Neural progenitor cell (in vitro differentiated cells): ENCODE measurements around the gene MYMK. TPM values are rescaled to one million over a fixed set of nuclear protein-coding genes. Genes with fewer than 3 reads are reported as not detected.

Experiments
- DNase-seq: peaks from one replicate; pipeline ENCODE4 v3.0.0-alpha.2; 2016; ENCODE audit warnings: low spot score
- H2AFZ ChIP-seq: fragments of 200-600 bp; sonication (generic); replicated peaks from 2 replicates; pipeline ENCODE4 v1.6.1; 2016; ENCODE audit warnings: antibody characterized with exemption
- H3F3A ChIP-seq: fragments of 200-600 bp; sonication (generic); 2 replicates; pipeline ENCODE4 v1.6.1; 2016; ENCODE audit warnings: antibody characterized with exemption, low read depth
- H3K27ac ChIP-seq: fragments of 200-600 bp; sonication (generic); 2 replicates; pipeline ENCODE4 v1.5.1; 2016; ENCODE audit warnings: mild to moderate bottlenecking
- H3K27me3 ChIP-seq: fragments of 200-600 bp; sonication (generic); 2 replicates; pipeline ENCODE4 v1.6.1; 2016; ENCODE audit warnings: mild to moderate bottlenecking, moderate library complexity
- H3K36me3 ChIP-seq: fragments of 200-600 bp; sonication (generic); 2 replicates; pipeline ENCODE4 v1.5.1; 2016
- H3K4me1 ChIP-seq: fragments of 200-600 bp; sonication (generic); 2 replicates; pipeline ENCODE4 v1.6.1; 2016; ENCODE audit warnings: mixed run types
- H3K4me2 ChIP-seq: fragments of 200-600 bp; sonication (generic); 2 replicates; pipeline ENCODE4 v1.6.1; 2016
- H3K4me3 ChIP-seq: fragments of 200-600 bp; sonication (generic); 2 replicates; pipeline ENCODE4 v1.5.1; 2016
- H3K79me2 ChIP-seq: fragments of 200-600 bp; sonication (generic); 2 replicates; pipeline ENCODE4 v1.6.1; 2016; ENCODE audit warnings: low read depth
- H3K9ac ChIP-seq: fragments of 200-600 bp; sonication (generic); 2 replicates; pipeline ENCODE4 v1.6.1; 2016
- H3K9me3 ChIP-seq: fragments of 200-600 bp; sonication (generic); 2 replicates; pipeline ENCODE4 v1.5.1; 2016; ENCODE audit warnings: low read depth
- H4K20me1 ChIP-seq: fragments of 200-600 bp; sonication (generic); 2 replicates; pipeline ENCODE4 v1.6.1; 2016; ENCODE audit warnings: low read depth
- H3K27ac Mint-ChIP-seq: 3 replicates; pipeline ENCODE4 v1.8.0; 2021; ENCODE audit warnings: mixed read lengths
- H3K27me3 Mint-ChIP-seq: 2 replicates; pipeline ENCODE4 v1.8.0; 2022; ENCODE audit warnings: low read depth, mild to moderate bottlenecking, inconsistent platforms, moderate library complexity, mixed read lengths; ENCODE audit not compliant: insufficient read depth
- H3K36me3 Mint-ChIP-seq: 3 replicates; pipeline ENCODE4 v1.8.0; 2021; ENCODE audit warnings: mixed read lengths
- H3K4me1 Mint-ChIP-seq: 3 replicates; pipeline ENCODE4 v1.8.0; 2021; ENCODE audit warnings: mixed read lengths
- H3K4me3 Mint-ChIP-seq: 3 replicates; pipeline ENCODE4 v1.8.0; 2021; ENCODE audit warnings: mild to moderate bottlenecking, moderate library complexity, mixed read lengths
- H3K9me3 Mint-ChIP-seq: 3 replicates; pipeline ENCODE4 v1.8.0; 2020; ENCODE audit warnings: mixed read lengths
- EZH2 ChIP-seq: fragments of 200-600 bp; sonication (generic); IDR thresholded peaks from 2 replicates; pipeline ENCODE4 v1.6.1; 2017; ENCODE audit warnings: antibody characterized with exemption, mild to moderate bottlenecking, moderate library complexity
- EZH2phosphoT487 ChIP-seq: fragments of 200-600 bp; sonication (generic); IDR thresholded peaks from 2 replicates; pipeline ENCODE4 v1.6.1; 2017; ENCODE audit warnings: antibody characterized with exemption
- total RNA-seq: library from RNA; depleted of rRNA; stranded (reverse); fragments of >200 nt; gene quantifications from 2 replicates; pipeline ENCODE4 v1.2.3, GENCODE V29; 2015; ENCODE audit warnings: low replicate concordance
- TF ChIP-seq, protein P1 (sequence below): fragments of 200-600 bp; sonication (generic); IDR thresholded peaks from 2 replicates; pipeline ENCODE4 v1.5.1; 2017; ENCODE audit warnings: antibody characterized with exemption, mild to moderate bottlenecking

MYMK gene
- total RNA-seq, 1 donor from 2014 or later, result not detected

DNA sequence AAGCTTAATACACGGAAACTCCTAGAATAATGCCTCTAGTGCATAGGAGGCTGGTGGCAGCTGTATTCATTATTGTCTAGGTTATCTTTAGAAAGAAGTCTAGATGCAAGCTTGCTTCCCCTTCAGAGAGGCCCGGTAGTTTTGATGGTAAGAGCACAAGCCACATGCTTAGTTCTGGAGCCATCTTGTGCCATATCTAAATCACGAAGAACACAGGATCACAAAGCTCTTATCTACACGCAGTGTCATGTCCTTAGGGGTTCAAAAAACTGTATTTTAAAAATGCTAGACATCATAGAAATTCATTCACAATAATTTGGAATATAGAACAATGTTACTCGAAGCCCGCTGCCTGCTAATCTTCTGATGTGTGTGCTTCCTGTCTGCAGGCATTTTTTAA, 58.8 kb downstream of the MYMK start:
- Mint-ChIP-seq H3K4me3 (no peak overlapping the region), H3K9me3 (no peaks in the 10 kb centered on the region), H3K27ac (no peak overlapping the region), H3K36me3 (peaks cover 3% of the 10 kb centered on the region), H3K4me1 (peaks cover 20% of the 10 kb centered on the region), H3K27me3 (peaks cover 6% of the 10 kb centered on the region)
- H3K27me3 ChIP-seq, result no peaks in the 10 kb centered on the region
- H3K4me2 ChIP-seq, result no peak overlapping the region
- peaks cover 41% of the 10 kb centered on the region for H4K20me1 ChIP-seq
- no peak overlapping the region for H2AFZ ChIP-seq
- no peak overlapping the region for H3K27ac ChIP-seq
- peaks cover 15% of the 10 kb centered on the region for H3K79me2 ChIP-seq
- no peak overlapping the region for H3K4me3 ChIP-seq
- H3K9ac ChIP-seq, result no peak overlapping the region
- TF ChIP-seq EZH2phosphoT487 (no peak), EZH2 (no peak)
- TF ChIP-seq, protein P1, sequence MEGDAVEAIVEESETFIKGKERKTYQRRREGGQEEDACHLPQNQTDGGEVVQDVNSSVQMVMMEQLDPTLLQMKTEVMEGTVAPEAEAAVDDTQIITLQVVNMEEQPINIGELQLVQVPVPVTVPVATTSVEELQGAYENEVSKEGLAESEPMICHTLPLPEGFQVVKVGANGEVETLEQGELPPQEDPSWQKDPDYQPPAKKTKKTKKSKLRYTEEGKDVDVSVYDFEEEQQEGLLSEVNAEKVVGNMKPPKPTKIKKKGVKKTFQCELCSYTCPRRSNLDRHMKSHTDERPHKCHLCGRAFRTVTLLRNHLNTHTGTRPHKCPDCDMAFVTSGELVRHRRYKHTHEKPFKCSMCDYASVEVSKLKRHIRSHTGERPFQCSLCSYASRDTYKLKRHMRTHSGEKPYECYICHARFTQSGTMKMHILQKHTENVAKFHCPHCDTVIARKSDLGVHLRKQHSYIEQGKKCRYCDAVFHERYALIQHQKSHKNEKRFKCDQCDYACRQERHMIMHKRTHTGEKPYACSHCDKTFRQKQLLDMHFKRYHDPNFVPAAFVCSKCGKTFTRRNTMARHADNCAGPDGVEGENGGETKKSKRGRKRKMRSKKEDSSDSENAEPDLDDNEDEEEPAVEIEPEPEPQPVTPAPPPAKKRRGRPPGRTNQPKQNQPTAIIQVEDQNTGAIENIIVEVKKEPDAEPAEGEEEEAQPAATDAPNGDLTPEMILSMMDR, result no peak
- no peak for DNase-seq
- H3F3A ChIP-seq, result peaks cover 5% of the 10 kb centered on the region
- no peaks in the 10 kb centered on the region for H3K9me3 ChIP-seq
- H3K4me1 ChIP-seq, result peaks cover 2% of the 10 kb centered on the region
- H3K36me3 ChIP-seq, result no peaks in the 10 kb centered on the region

DNA sequence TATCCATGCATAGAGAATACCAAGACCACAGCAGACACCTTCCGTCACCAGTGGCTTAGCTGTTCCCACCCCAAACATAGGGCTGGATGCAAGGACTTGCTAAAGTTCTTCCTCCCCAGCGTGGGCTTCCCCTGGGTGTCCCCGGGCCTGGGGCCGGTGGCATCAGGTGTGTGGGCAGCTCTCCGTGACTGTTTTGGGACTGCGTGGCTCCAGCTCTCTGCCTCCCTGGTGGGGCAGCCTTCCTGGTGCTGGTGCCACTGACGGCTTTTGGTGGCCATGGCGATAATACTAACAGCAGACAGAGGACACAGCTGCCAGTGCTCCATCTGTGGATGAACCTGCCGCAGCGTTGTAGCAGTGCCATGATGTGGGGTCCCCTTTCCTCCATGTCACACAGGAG, 60.1 kb downstream of the MYMK start:
- H3K9ac ChIP-seq, result no peak overlapping the region
- no peaks in the 10 kb centered on the region for H3K9me3 Mint-ChIP-seq
- no peak overlapping the region for H3K4me3 ChIP-seq
- H3K9me3 ChIP-seq, result no peaks in the 10 kb centered on the region
- no peak overlapping the region for H3K4me3 Mint-ChIP-seq
- peaks cover 3% of the 10 kb centered on the region for H3K36me3 Mint-ChIP-seq
- H3K79me2 ChIP-seq, result peaks cover 16% of the 10 kb centered on the region
- no peak overlapping the region for H3K4me2 ChIP-seq
- no peak overlapping the region for H2AFZ ChIP-seq
- H3K27ac Mint-ChIP-seq, result no peak overlapping the region
- H3K4me1 Mint-ChIP-seq, result peaks cover 25% of the 10 kb centered on the region
- H3K27me3 Mint-ChIP-seq, result peaks cover 3% of the 10 kb centered on the region
- TF ChIP-seq, protein P1, result no peak
- TF ChIP-seq EZH2 (no peak), EZH2phosphoT487 (no peak)
- peaks cover 41% of the 10 kb centered on the region for H4K20me1 ChIP-seq
- no peak for DNase-seq
- H3K36me3 ChIP-seq, result no peaks in the 10 kb centered on the region
- H3K4me1 ChIP-seq, result peaks cover 5% of the 10 kb centered on the region
- peaks cover 9% of the 10 kb centered on the region for H3F3A ChIP-seq
- H3K27me3 ChIP-seq, result no peaks in the 10 kb centered on the region
- no peak overlapping the region for H3K27ac ChIP-seq

Other genes with a start within 250 kb of the MYMK start
- not detected in 2 replicates for gene ABO, start 249.8 kb downstream of the MYMK start, total RNA-seq
- gene SURF6, start 188.8 kb downstream of the MYMK start, total RNA-seq, result 13.2 and 32.9 TPM in 2 replicates
- 31.7 and 66.5 TPM in 2 replicates for gene MED22, start 176.8 kb downstream of the MYMK start, total RNA-seq
- gene RPL7A, start 176.7 kb downstream of the MYMK start, total RNA-seq, result 3,449 and 3,613 TPM in 2 replicates
- 31.0 and 36.7 TPM in 2 replicates for gene SURF1, start 168.5 kb downstream of the MYMK start, total RNA-seq
- 16.0 and 19.6 TPM in 2 replicates for gene SURF2, start 168.4 kb downstream of the MYMK start, total RNA-seq
- gene SURF4, start 148.9 kb downstream of the MYMK start, total RNA-seq, result 102 and 155 TPM in 2 replicates
- gene STKLD1, start 148.6 kb downstream of the MYMK start, total RNA-seq, result 0.58 and 0.65 TPM in 2 replicates
- gene REXO4, start 106.9 kb downstream of the MYMK start, total RNA-seq, result 17.9 and 24.9 TPM in 2 replicates
- 2.4 and 6.1 TPM in 2 replicates for gene ADAMTS13, start 102.6 kb downstream of the MYMK start, total RNA-seq
- 15.7 and 29.3 TPM in 2 replicates for gene CACFD1, start 65.0 kb downstream of the MYMK start, total RNA-seq
- 2.3 and 8.8 TPM in 2 replicates for gene SLC2A6, start 45.9 kb downstream of the MYMK start, total RNA-seq
- gene ADAMTSL2, start 9.7 kb upstream of the MYMK start, total RNA-seq, result 0.30 and 0.99 TPM in 2 replicates
- gene FAM163B, start 84.4 kb upstream of the MYMK start, total RNA-seq, result 0.31 TPM in 1 of 2 replicates, not detected in the other
- gene DBH, start 111.4 kb upstream of the MYMK start, total RNA-seq, result not detected in 2 replicates
- gene SARDH, start 213.4 kb upstream of the MYMK start, total RNA-seq, result 3.9 and 9.2 TPM in 2 replicates